ENCODE measurements around the gene SH2B3. TPM values are rescaled to one million over a fixed set of nuclear protein-coding genes. Genes with fewer than 3 reads are reported as not detected.

The SH2B3 gene
- total and polyA plus RNA-seq, 11 donors: 11.3 to 76.7 (median 40.2) TPM

GRCh38 chr12:111412830-111413441 lies 7.2 kb downstream of the SH2B3 start:
- Histone ChIP-seq H3K4me3 (no peak overlapping the region), H3K27ac (peak overlapping the region; percentile 49 to 99 (median 97)), H3K4me1 (peaks cover 43 to 89% (median 75%) of the 10 kb centered on the region in 12 donors), H3K9me3 (no peaks in the 10 kb centered on the region), H3K36me3 (peaks cover 0 to 30% (median 8%) of the 10 kb centered on the region in 9 donors), H3K27me3 (no peaks in the 10 kb centered on the region)
- WGBS, 4 donors: 50 to 58% (median 55%) methylated on average over 6 of the region's 6 CpGs
- ATAC-seq: no peak
- intact Hi-C loops (cut with DNase I): loop anchor here in 1 of 10 donors (2.0 kb wide), 1 partner anchor 14 kb away; no protein-coding TSS in a partner anchor
- DNase-seq: no peak
- TF ChIP-seq, protein P1, sequence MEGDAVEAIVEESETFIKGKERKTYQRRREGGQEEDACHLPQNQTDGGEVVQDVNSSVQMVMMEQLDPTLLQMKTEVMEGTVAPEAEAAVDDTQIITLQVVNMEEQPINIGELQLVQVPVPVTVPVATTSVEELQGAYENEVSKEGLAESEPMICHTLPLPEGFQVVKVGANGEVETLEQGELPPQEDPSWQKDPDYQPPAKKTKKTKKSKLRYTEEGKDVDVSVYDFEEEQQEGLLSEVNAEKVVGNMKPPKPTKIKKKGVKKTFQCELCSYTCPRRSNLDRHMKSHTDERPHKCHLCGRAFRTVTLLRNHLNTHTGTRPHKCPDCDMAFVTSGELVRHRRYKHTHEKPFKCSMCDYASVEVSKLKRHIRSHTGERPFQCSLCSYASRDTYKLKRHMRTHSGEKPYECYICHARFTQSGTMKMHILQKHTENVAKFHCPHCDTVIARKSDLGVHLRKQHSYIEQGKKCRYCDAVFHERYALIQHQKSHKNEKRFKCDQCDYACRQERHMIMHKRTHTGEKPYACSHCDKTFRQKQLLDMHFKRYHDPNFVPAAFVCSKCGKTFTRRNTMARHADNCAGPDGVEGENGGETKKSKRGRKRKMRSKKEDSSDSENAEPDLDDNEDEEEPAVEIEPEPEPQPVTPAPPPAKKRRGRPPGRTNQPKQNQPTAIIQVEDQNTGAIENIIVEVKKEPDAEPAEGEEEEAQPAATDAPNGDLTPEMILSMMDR (IDR thresholded peaks at IDR 0.05): no peak
- no peak for TF ChIP-seq POLR2A (IDR thresholded peaks at IDR 0.05)

GRCh38 chr12:111413442-111414086 lies 7.8 kb downstream of the SH2B3 start:
- peak overlapping the region; percentile 49 to 99 (median 97) for H3K27ac ChIP-seq
- H3K4me3 ChIP-seq: no peak overlapping the region
- no peaks in the 10 kb centered on the region for H3K27me3 ChIP-seq
- no peaks in the 10 kb centered on the region for H3K9me3 ChIP-seq
- H3K4me1 ChIP-seq: peaks cover 40 to 89% (median 68%) of the 10 kb centered on the region in 12 donors
- no peak for TF ChIP-seq POLR2A (IDR thresholded peaks at IDR 0.05)
- TF ChIP-seq, protein P1 (IDR thresholded peaks at IDR 0.05): no peak
- H3K36me3 ChIP-seq: peaks cover 0 to 35% (median 14%) of the 10 kb centered on the region in 9 donors
- intact Hi-C loops (cut with DNase I): loop anchor here in 1 of 10 donors (2.0 kb wide), 1 partner anchor 13 kb away; no protein-coding TSS in a partner anchor
- DNase-seq (peak in 3 of 5 donors; percentile 62 to 82 (median 81)), ATAC-seq (peak; percentile 33 to 70 (median 49))
- 54 to 59% (median 58%) methylated on average over 12 of the region's 12 CpGs for WGBS, 4 donors

DNA sequence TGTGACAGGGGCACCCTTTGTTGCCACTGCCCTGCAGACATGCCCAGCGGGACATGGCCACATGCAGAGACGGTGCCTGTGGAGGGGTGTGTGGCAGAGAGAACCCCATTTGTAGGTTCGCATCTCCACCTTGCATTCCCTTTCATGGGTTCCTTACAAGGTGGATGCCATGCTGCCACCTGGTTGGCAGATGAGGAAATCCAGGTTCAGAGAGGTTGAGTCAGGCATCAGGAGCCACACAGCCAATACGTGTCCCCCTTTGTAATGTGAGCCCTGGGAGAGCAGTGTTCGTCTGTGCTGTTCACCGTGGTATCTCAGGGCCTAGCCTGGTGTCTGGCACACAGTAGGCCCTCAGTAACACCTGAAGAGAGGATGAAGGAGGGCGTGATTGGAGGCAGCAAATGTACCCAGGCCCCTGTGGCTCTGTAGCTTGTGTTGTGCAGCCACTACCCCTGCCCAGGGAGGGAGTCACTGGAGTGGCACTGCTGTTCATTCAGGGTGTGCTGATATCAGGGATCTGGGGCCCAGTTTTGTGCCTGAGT lies 9.1 kb downstream of the SH2B3 start:
- no peak for TF ChIP-seq POLR2A (IDR thresholded peaks at IDR 0.05)
- TF ChIP-seq, protein P1 (IDR thresholded peaks at IDR 0.05): no peak
- intact Hi-C loops (cut with DNase I): no loop called here
- H3K27ac ChIP-seq: peak overlapping the region in 11 of 12 donors; percentile 86 to 99 (median 97)
- H3K4me3 ChIP-seq: no peak overlapping the region
- no peak for ATAC-seq
- 88 to 92% (median 91%) methylated on average over 7 of the region's 7 CpGs for WGBS, 4 donors
- H3K36me3 ChIP-seq: peaks cover 0 to 44% (median 25%) of the 10 kb centered on the region in 9 donors
- H3K9me3 ChIP-seq: no peaks in the 10 kb centered on the region
- H3K4me1 ChIP-seq: peaks cover 31 to 89% (median 62%) of the 10 kb centered on the region in 12 donors
- DNase-seq: no peak
- H3K27me3 ChIP-seq: no peaks in the 10 kb centered on the region

DNA sequence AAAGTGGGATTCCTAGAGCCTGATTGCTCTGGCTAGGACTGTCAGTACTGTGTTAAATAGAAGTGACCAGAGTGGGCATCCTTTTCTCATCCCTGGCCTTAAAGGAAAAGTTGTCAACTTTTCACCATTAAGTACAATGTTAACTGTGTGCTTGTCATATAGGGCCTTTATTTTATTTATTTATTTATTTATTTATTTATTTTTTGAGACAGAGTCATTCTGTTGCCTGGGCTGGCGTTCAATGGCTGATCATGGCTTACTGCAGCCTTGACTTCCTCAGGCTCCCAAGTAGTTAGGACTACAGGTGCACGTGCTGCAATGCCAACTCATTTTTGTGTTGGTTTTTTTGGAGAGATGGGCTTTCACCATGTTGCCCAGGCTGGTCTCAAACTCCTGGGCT lies 11.6 kb downstream of the SH2B3 start:
- H3K27me3 ChIP-seq: no peaks in the 10 kb centered on the region
- no peaks in the 10 kb centered on the region for H3K9me3 ChIP-seq
- WGBS, 4 donors: 83 to 94% (median 92%) methylated on average over 2 of the region's 2 CpGs
- no peak overlapping the region for H3K4me3 ChIP-seq
- H3K27ac ChIP-seq: peak overlapping the region in 4 of 12 donors; percentile 15 to 97 (median 68)
- peaks cover 0 to 68% (median 46%) of the 10 kb centered on the region in 9 donors for H3K36me3 ChIP-seq
- intact Hi-C loops (cut with DNase I): no loop called here
- no peak for TF ChIP-seq POLR2A (IDR thresholded peaks at IDR 0.05)
- TF ChIP-seq, protein P1 (IDR thresholded peaks at IDR 0.05): no peak
- DNase-seq: no peak
- H3K4me1 ChIP-seq: peaks cover 17 to 88% (median 47%) of the 10 kb centered on the region in 12 donors
- ATAC-seq: no peak

All from heart left ventricle (tissue), 16 donors.